Stimulated activated CD4-positive, alpha-beta T cell treated with anti-CD3 and anti-CD28 coated beads, Interleukin-2, amount 100 ng/mL, for 48 hours (primary cell): Measurements from ENCODE around the gene PIP4K2B.
"Not testable (repeated sequence)": the region's sequence is repeated elsewhere in the genome, so short reads cannot be mapped to it uniquely, and the experiment has no call there.

ENCODE experiments used
- DNase-seq, 2 donors: peaks; one replicate each; pipeline ENCODE4 v3.0.0-alpha.2; 2020

Gene PIP4K2B

GRCh38 chr17:38728290-38728831 is 71.0 kb downstream of the PIP4K2B start:
- DNase-seq = peak in 1 of 2 donors; percentile 41

- peak; percentile 67 to 69 for DNase-seq
Measured at GRCh38 chr17:38727736-38728135, 71.6 kb downstream of the PIP4K2B start.

- not testable (repeated sequence) for DNase-seq
Measured at GRCh38 chr17:38726145-38726544, 73.2 kb downstream of the PIP4K2B start.

GRCh38 chr17:38725066-38725465 is 74.3 kb downstream of the PIP4K2B start:
- DNase-seq = no peak

GRCh38 chr17:38724337-38724988 is 74.9 kb downstream of the PIP4K2B start:
- no peak for DNase-seq

- no peak for DNase-seq
Measured at GRCh38 chr17:38721802-38722201, 77.6 kb downstream of the PIP4K2B start.

- no peak for DNase-seq
Measured at GRCh38 chr17:38720941-38721340, 78.4 kb downstream of the PIP4K2B start.

- no peak for DNase-seq
Measured at GRCh38 chr17:38719943-38720641, 79.3 kb downstream of the PIP4K2B start.

GRCh38 chr17:38719289-38719942 is 79.9 kb downstream of the PIP4K2B start:
- no peak for DNase-seq

GRCh38 chr17:38717139-38717745 is 82.1 kb downstream of the PIP4K2B start:
- DNase-seq = no peak

- DNase-seq = no peak
Measured at GRCh38 chr17:38716368-38717005, 82.9 kb downstream of the PIP4K2B start.
